ENCODE results near the gene CLK2.
"Not testable (repeated sequence)": the region's sequence is repeated elsewhere in the genome, so short reads cannot be mapped to it uniquely, and the experiment has no call there.

The CLK2 gene

GRCh38 chr1:155218854-155219591 lies 54.3 kb downstream of the CLK2 start:
- no peaks in the 10 kb centered on the region for H3K27me3 ChIP-seq (ENCODE audit: control insufficient read depth, insufficient read depth, low read length)
- H3K27ac ChIP-seq (ENCODE audit: low read length) = no peak overlapping the region
- H3K9me3 ChIP-seq (ENCODE audit: control insufficient read depth, low read depth, low read length) = no peaks in the 10 kb centered on the region
- H3K9ac ChIP-seq (ENCODE audit: low read length) = peak overlapping the region; percentile 2
- no peaks in the 10 kb centered on the region for H3K4me1 ChIP-seq (ENCODE audit: control insufficient read depth, low read depth, low read length)
- H3K36me3 ChIP-seq (ENCODE audit: control insufficient read depth, low read depth, low read length) = no peaks in the 10 kb centered on the region
- peak overlapping the region; percentile 23 for H3K4me3 ChIP-seq (ENCODE audit: low read length)

GRCh38 chr1:155214702-155215101 lies 58.6 kb downstream of the CLK2 start:
- H3K4me3 ChIP-seq (ENCODE audit: low read length); H3K4me1 ChIP-seq (ENCODE audit: control insufficient read depth, low read depth, low read length); H3K27me3 ChIP-seq (ENCODE audit: control insufficient read depth, insufficient read depth, low read length); H3K9ac ChIP-seq (ENCODE audit: low read length); H3K9me3 ChIP-seq (ENCODE audit: control insufficient read depth, low read depth, low read length); H3K36me3 ChIP-seq (ENCODE audit: control insufficient read depth, low read depth, low read length); H3K27ac ChIP-seq (ENCODE audit: low read length): not testable (repeated sequence)
